Measurements from ENCODE around the gene DIP2C.

GRCh38 chr10:314381-314780 is 375.1 kb downstream of the DIP2C start:
- TF ChIP-seq CTCF (IDR thresholded peaks at IDR 0.05) (no peak), POLR2A (IDR thresholded peaks at IDR 0.05) (no peak)
